HEK293 (cell line): ENCODE data around the gene MSANTD4.

Experiments
- CTCF ChIA-PET: fragments of 350-600 bp; formaldehyde crosslinking; extraction: SDS; loops from one replicate; lab custom pipeline; 2021; ENCODE audit warnings: antibody characterized with exemption; lab: Yijun Ruan, JAX
- POLR2A ChIA-PET: fragments of 300-600 bp; formaldehyde crosslinking; extraction: SDS; loops from one replicate; lab custom pipeline; 2020; ENCODE audit warnings: antibody characterized with exemption, inconsistent platforms; lab: Yijun Ruan, JAX
- H3K27ac ChIP-seq: fragments of 200-500 bp; sonication (Bioruptor generic); 2 replicates; pipeline ENCODE4 v1.5.1; 2014; ENCODE audit warnings: low read depth, low read length, control low read depth, inconsistent platforms; ENCODE audit errors: extremely low read depth
- H3K36me3 ChIP-seq, 2 experiments: fragments of 200-500 bp in 1 of 2; sonication (Bioruptor generic) in 1 of 2; 1 replicate in 1 of 2; 2 replicates in 1 of 2; pipeline ENCODE4 v1.5.1; 2014 to 2017; ENCODE audit warnings: inconsistent platforms in 2 of 2, low read length in 2 of 2; ENCODE audit not compliant: control insufficient read depth in 2 of 2, insufficient read depth in 1 of 2
- H3K4me1 ChIP-seq: fragments of 200-500 bp; sonication (Bioruptor generic); 2 replicates; pipeline ENCODE4 v1.5.1; 2014; ENCODE audit warnings: mild to moderate bottlenecking, low read length, inconsistent platforms; ENCODE audit not compliant: control insufficient read depth, insufficient read depth
- H3K4me3 ChIP-seq: 2 replicates; pipeline ENCODE4 v1.5.1; 2011; ENCODE audit warnings: low read depth, mild to moderate bottlenecking, control low read depth, low read length, moderate library complexity
- H3K9me3 ChIP-seq: fragments of 200-500 bp; sonication (Bioruptor generic); 2 replicates; pipeline ENCODE4 v1.5.1; 2014; ENCODE audit warnings: low read depth, low read length, inconsistent platforms; ENCODE audit not compliant: control insufficient read depth, insufficient read depth
- PRDM10 ChIP-seq: fragments of 450-650 bp; formaldehyde crosslinking; IDR thresholded peaks from 2 replicates; pipeline ENCODE4 v1.5.1; 2016; ENCODE audit warnings: missing biosample characterization, missing genetic modification characterization
- SCRT1 ChIP-seq: fragments of 450-650 bp; formaldehyde crosslinking; IDR thresholded peaks from 2 replicates; pipeline ENCODE4 v1.5.1; 2016; ENCODE audit warnings: missing biosample characterization, missing genetic modification characterization, borderline replicate concordance
- SP2 ChIP-seq: fragments of 450-650 bp; formaldehyde crosslinking; IDR thresholded peaks from 2 replicates; pipeline ENCODE4 v1.5.1; 2016; ENCODE audit warnings: missing biosample characterization, missing genetic modification characterization
- ZBTB48 ChIP-seq: fragments of 450-650 bp; formaldehyde crosslinking; IDR thresholded peaks from 2 replicates; pipeline ENCODE4 v1.5.1; 2016; ENCODE audit warnings: missing biosample characterization, missing genetic modification characterization
- ZNF140 ChIP-seq: fragments of 450-650 bp; formaldehyde crosslinking; IDR thresholded peaks from 2 replicates; pipeline ENCODE4 v1.5.1; 2016; ENCODE audit warnings: missing biosample characterization, missing genetic modification characterization
- ZNF214 ChIP-seq: fragments of 450-650 bp; formaldehyde crosslinking; IDR thresholded peaks from 2 replicates; pipeline ENCODE4 v1.5.1; 2017; ENCODE audit warnings: missing biosample characterization, mild to moderate bottlenecking, missing genetic modification characterization, borderline replicate concordance
- ZNF223 ChIP-seq: fragments of 450-650 bp; formaldehyde crosslinking; IDR thresholded peaks from 2 replicates; pipeline ENCODE4 v1.5.1; 2016; ENCODE audit warnings: missing biosample characterization, missing genetic modification characterization
- ZNF24 ChIP-seq: fragments of 450-650 bp; formaldehyde crosslinking; IDR thresholded peaks from 2 replicates; pipeline ENCODE4 v1.5.1; 2016; ENCODE audit warnings: missing biosample characterization, missing genetic modification characterization
- ZNF423 ChIP-seq: fragments of 450-650 bp; formaldehyde crosslinking; IDR thresholded peaks from 2 replicates; pipeline ENCODE4 v1.5.1; 2016; ENCODE audit warnings: missing biosample characterization, missing genetic modification characterization
- ZNF707 ChIP-seq: fragments of 450-650 bp; formaldehyde crosslinking; IDR thresholded peaks from 2 replicates; pipeline ENCODE4 v1.5.1; 2016; ENCODE audit warnings: missing biosample characterization, missing genetic modification characterization
- ZNF777 ChIP-seq: fragments of 450-650 bp; formaldehyde crosslinking; IDR thresholded peaks from 2 replicates; pipeline ENCODE4 v1.5.1; 2017; ENCODE audit warnings: missing biosample characterization, missing genetic modification characterization, borderline replicate concordance
- ZXDB ChIP-seq: fragments of 450-650 bp; formaldehyde crosslinking; IDR thresholded peaks from 2 replicates; pipeline ENCODE4 v1.5.1; 2016; ENCODE audit warnings: missing biosample characterization, missing genetic modification characterization
- TF ChIP-seq, protein P1 (sequence below): fragments of 450-650 bp; formaldehyde crosslinking; IDR thresholded peaks from 2 replicates; pipeline ENCODE4 v1.5.1; 2016; ENCODE audit warnings: missing biosample characterization, missing genetic modification characterization
- TF ChIP-seq, protein P2 (sequence below): fragments of 450-650 bp; formaldehyde crosslinking; IDR thresholded peaks from 2 replicates; pipeline ENCODE4 v1.5.1; 2017; ENCODE audit warnings: missing biosample characterization, missing genetic modification characterization

MSANTD4 gene

GRCh38 chr11:106022795-106023275, 795 bp upstream of the MSANTD4 start:
- CTCF ChIA-PET = interaction anchor here (0.6 kb wide), 1 partner anchor 26 kb away, joined by 3 read pairs; no protein-coding TSS in a partner anchor
- no peak for TF ChIP-seq ZNF214
- TF ChIP-seq, protein P1, sequence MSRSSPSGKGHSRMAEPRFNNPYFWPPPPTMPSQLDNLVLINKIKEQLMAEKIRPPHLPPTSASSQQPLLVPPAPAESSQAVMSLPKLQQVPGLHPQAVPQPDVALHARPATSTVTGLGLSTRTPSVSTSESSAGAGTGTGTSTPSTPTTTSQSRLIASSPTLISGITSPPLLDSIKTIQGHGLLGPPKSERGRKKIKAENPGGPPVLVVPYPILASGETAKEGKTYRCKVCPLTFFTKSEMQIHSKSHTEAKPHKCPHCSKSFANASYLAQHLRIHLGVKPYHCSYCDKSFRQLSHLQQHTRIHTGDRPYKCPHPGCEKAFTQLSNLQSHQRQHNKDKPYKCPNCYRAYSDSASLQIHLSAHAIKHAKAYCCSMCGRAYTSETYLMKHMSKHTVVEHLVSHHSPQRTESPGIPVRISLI (tag by site-specific recombination) = 0 out of 2 replicates have a peak, but pooled peaks have one; percentile 95
- no peaks in the 10 kb centered on the region for H3K9me3 ChIP-seq
- no peak overlapping the region for H3K27ac ChIP-seq
- POLR2A ChIA-PET = interaction anchor here (0.7 to 0.8 kb wide), 2 partner anchors 8 to 24 kb away, joined by 3 to 18 read pairs; no protein-coding TSS in a partner anchor
- peaks cover 0 to 8% of the 10 kb centered on the region in 2 experiments; a peak in 1 of 3 replicates for H3K36me3 ChIP-seq
- peak overlapping the region; percentile 63 for H3K4me3 ChIP-seq
- H3K4me1 ChIP-seq = 0 out of 2 replicates have a peak, but pooled peaks cover 3% of the 10 kb centered on the region

- H3K4me1 ChIP-seq = 0 out of 2 replicates have a peak, but pooled peaks cover 3% of the 10 kb centered on the region
Observed at GRCh38 chr11:106021181-106021966, 666 bp downstream of the MSANTD4 start.

DNA sequence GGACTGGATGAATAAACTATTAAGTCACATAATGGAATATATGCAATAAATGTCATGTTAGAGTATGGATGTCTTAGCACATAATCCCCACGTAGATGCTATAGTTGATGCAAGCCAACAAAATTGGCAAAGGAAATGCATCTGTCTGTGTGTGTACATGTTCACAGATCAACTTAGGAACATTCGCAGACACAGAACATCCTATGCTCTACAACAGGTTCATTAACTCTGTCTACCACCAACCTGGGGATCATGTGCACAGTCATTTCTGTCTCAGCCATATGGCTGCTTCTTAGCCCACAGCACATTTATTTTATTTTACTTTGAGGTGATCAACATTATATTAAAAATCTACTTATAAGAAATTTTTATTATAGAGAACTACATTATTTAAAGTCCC, 4.9 kb downstream of the MSANTD4 start:
- H3K27ac ChIP-seq = no peak overlapping the region
- POLR2A ChIA-PET = no interaction called here
- CTCF ChIA-PET = no interaction called here
- no peak overlapping the region for H3K4me3 ChIP-seq
- no peaks in the 10 kb centered on the region for H3K9me3 ChIP-seq
- peaks cover 3% of the 10 kb centered on the region; the same call in 1 of the 2 replicates for H3K4me1 ChIP-seq
- H3K36me3 ChIP-seq = peaks cover 0 to 8% of the 10 kb centered on the region in 2 experiments; a peak in 1 of 3 replicates
- TF ChIP-seq ZNF707 (tag by site-specific recombination) (no peak), ZNF223 (no peak), SCRT1 (tag by site-specific recombination) (no peak)
- TF ChIP-seq, protein P2, sequence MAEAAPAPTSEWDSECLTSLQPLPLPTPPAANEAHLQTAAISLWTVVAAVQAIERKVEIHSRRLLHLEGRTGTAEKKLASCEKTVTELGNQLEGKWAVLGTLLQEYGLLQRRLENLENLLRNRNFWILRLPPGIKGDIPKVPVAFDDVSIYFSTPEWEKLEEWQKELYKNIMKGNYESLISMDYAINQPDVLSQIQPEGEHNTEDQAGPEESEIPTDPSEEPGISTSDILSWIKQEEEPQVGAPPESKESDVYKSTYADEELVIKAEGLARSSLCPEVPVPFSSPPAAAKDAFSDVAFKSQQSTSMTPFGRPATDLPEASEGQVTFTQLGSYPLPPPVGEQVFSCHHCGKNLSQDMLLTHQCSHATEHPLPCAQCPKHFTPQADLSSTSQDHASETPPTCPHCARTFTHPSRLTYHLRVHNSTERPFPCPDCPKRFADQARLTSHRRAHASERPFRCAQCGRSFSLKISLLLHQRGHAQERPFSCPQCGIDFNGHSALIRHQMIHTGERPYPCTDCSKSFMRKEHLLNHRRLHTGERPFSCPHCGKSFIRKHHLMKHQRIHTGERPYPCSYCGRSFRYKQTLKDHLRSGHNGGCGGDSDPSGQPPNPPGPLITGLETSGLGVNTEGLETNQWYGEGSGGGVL (tag by site-specific recombination) = no peak

More at GRCh38 chr11:106021181-106021966, 666 bp downstream of the MSANTD4 start:
- TF ChIP-seq ZNF423 (tag by site-specific recombination) = peak; percentile 65
- TF ChIP-seq ZXDB = peak; percentile 46; the same call in 1 of the 2 replicates
- TF ChIP-seq SP2 = no peak
- TF ChIP-seq ZBTB48 (tag by site-specific recombination) = peak; percentile 69; the same call in 1 of the 2 replicates
- no peak for TF ChIP-seq ZNF777 (tag by site-specific recombination)
- no peak for TF ChIP-seq ZNF140 (tag by site-specific recombination)
- no peak for TF ChIP-seq ZNF24 (tag by site-specific recombination)
- peak; percentile 86 for TF ChIP-seq PRDM10 (tag by site-specific recombination)
- TF ChIP-seq, all 188 proteins: peak for 4
- Histone ChIP-seq H3K9me3 (no peaks in the 10 kb centered on the region), H3K27ac (peak overlapping the region; percentile 39; the same call in 1 of the 2 replicates), H3K4me3 (peak overlapping the region; percentile 94), H3K36me3 (peaks cover 0 to 8% of the 10 kb centered on the region in 2 experiments; a peak in 1 of 3 replicates)
- POLR2A ChIA-PET = no interaction called here
- CTCF ChIA-PET = no interaction called here
